Measurements from ENCODE around the gene ACIN1. TPM values are rescaled to one million over a fixed set of nuclear protein-coding genes. Genes with fewer than 3 reads are reported as not detected.

ACIN1 gene
- total RNA-seq, 3 donors from 2014 or later (not counting 1 experiment from before 2014, with no cell fraction given), result 321 to 395 (median 347) TPM

- no peak for ATAC-seq
- H3K9me3 ChIP-seq (ENCODE audit: control insufficient read depth, insufficient read depth, low read length), result no peaks in the 10 kb centered on the region
- Mint-ChIP-seq H3K4me3 (no peak overlapping the region), H3K9me3 (no peaks in the 10 kb centered on the region), H3K27ac (peak overlapping the region; percentile 14 to 53), H3K4me1 (peaks cover under 1 to 6% of the 10 kb centered on the region in 2 donors), H3K36me3 (peaks cover 31% of the 10 kb centered on the region), H3K27me3 (ENCODE audit: low read depth in 2 of 2) (no peaks in the 10 kb centered on the region)
- H3K36me3 ChIP-seq (ENCODE audit: control insufficient read depth, insufficient read depth, low read length), result peaks cover 84% of the 10 kb centered on the region
- H3K4me3 ChIP-seq (ENCODE audit: low read length), result no peak overlapping the region
- intact Hi-C loops (cut with micrococcal nuclease), result no loop called here
- TF ChIP-seq CTCF (IDR thresholded peaks at IDR 0.05), result no peak
- no peak overlapping the region for H3K27ac ChIP-seq (ENCODE audit: low read length)
- no peak for DNase-seq
- H3K4me1 ChIP-seq (ENCODE audit: control insufficient read depth, insufficient read depth, low read length), result no peaks in the 10 kb centered on the region
- H3K27me3 ChIP-seq (ENCODE audit: control insufficient read depth, insufficient read depth, low read length), result no peaks in the 10 kb centered on the region
- 90% methylated on average over 1 of the region's 1 CpG for WGBS (ENCODE audit: insufficient coverage)
Measured at GRCh38 chr14:23080474-23080873, 14.5 kb downstream of the ACIN1 start.

- WGBS (ENCODE audit: insufficient coverage), result 98% methylated on average over 2 of the region's 2 CpGs
- ATAC-seq (no peak), DNase-seq (no peak)
- no peak overlapping the region for H3K4me3 ChIP-seq (ENCODE audit: low read length)
- H3K9me3 Mint-ChIP-seq, result no peaks in the 10 kb centered on the region
- no peaks in the 10 kb centered on the region for H3K9me3 ChIP-seq (ENCODE audit: control insufficient read depth, insufficient read depth, low read length)
- peaks cover 29% of the 10 kb centered on the region for H3K36me3 Mint-ChIP-seq
- H3K4me1 Mint-ChIP-seq, result peaks cover 0 to 5% of the 10 kb centered on the region in 2 donors
- intact Hi-C loops (cut with micrococcal nuclease), result no loop called here
- TF ChIP-seq CTCF (IDR thresholded peaks at IDR 0.05), result no peak
- no peak overlapping the region for H3K4me3 Mint-ChIP-seq
- H3K27ac ChIP-seq (ENCODE audit: low read length), result no peak overlapping the region
- H3K27me3 Mint-ChIP-seq (ENCODE audit: low read depth in 2 of 2), result no peaks in the 10 kb centered on the region
- H3K36me3 ChIP-seq (ENCODE audit: control insufficient read depth, insufficient read depth, low read length), result peaks cover 83% of the 10 kb centered on the region
- H3K27ac Mint-ChIP-seq, result peak overlapping the region; percentile 14 to 53
- no peaks in the 10 kb centered on the region for H3K27me3 ChIP-seq (ENCODE audit: control insufficient read depth, insufficient read depth, low read length)
- no peaks in the 10 kb centered on the region for H3K4me1 ChIP-seq (ENCODE audit: control insufficient read depth, insufficient read depth, low read length)
Measured at GRCh38 chr14:23079716-23080115, 15.2 kb downstream of the ACIN1 start.

GRCh38 chr14:23078692-23079116 is 16.2 kb downstream of the ACIN1 start:
- H3K4me1 Mint-ChIP-seq, result peaks cover 0 to 5% of the 10 kb centered on the region in 2 donors
- no peaks in the 10 kb centered on the region for H3K27me3 ChIP-seq (ENCODE audit: control insufficient read depth, insufficient read depth, low read length)
- H3K9me3 ChIP-seq (ENCODE audit: control insufficient read depth, insufficient read depth, low read length), result no peaks in the 10 kb centered on the region
- no peak overlapping the region for H3K27ac ChIP-seq (ENCODE audit: low read length)
- H3K36me3 ChIP-seq (ENCODE audit: control insufficient read depth, insufficient read depth, low read length), result peaks cover 84% of the 10 kb centered on the region
- no peaks in the 10 kb centered on the region for H3K9me3 Mint-ChIP-seq
- intact Hi-C loops (cut with micrococcal nuclease), result no loop called here
- peaks cover 29% of the 10 kb centered on the region for H3K36me3 Mint-ChIP-seq
- no peak overlapping the region for H3K4me3 Mint-ChIP-seq
- no peak overlapping the region for H3K4me3 ChIP-seq (ENCODE audit: low read length)
- no peak for TF ChIP-seq CTCF (IDR thresholded peaks at IDR 0.05)
- H3K27me3 Mint-ChIP-seq (ENCODE audit: low read depth in 2 of 2), result no peaks in the 10 kb centered on the region
- ATAC-seq (peak in 1 of 3 donors; percentile 46), DNase-seq (no peak)
- peak overlapping the region in 1 of 2 donors; percentile 53 for H3K27ac Mint-ChIP-seq
- WGBS (ENCODE audit: insufficient coverage), result 77% methylated on average over 2 of the region's 2 CpGs
- no peaks in the 10 kb centered on the region for H3K4me1 ChIP-seq (ENCODE audit: control insufficient read depth, insufficient read depth, low read length)

- Mint-ChIP-seq H3K27me3 (ENCODE audit: low read depth in 2 of 2) (no peaks in the 10 kb centered on the region), H3K9me3 (no peaks in the 10 kb centered on the region), H3K4me3 (no peak overlapping the region), H3K36me3 (peaks cover 29% of the 10 kb centered on the region), H3K4me1 (peaks cover 0 to 5% of the 10 kb centered on the region in 2 donors), H3K27ac (no peak overlapping the region)
- H3K4me3 ChIP-seq (ENCODE audit: low read length), result no peak overlapping the region
- no peak overlapping the region for H3K27ac ChIP-seq (ENCODE audit: low read length)
- 96% methylated on average over 5 of the region's 5 CpGs for WGBS (ENCODE audit: insufficient coverage)
- no peaks in the 10 kb centered on the region for H3K9me3 ChIP-seq (ENCODE audit: control insufficient read depth, insufficient read depth, low read length)
- no peak for ATAC-seq
- H3K27me3 ChIP-seq (ENCODE audit: control insufficient read depth, insufficient read depth, low read length), result no peaks in the 10 kb centered on the region
- no peaks in the 10 kb centered on the region for H3K4me1 ChIP-seq (ENCODE audit: control insufficient read depth, insufficient read depth, low read length)
- H3K36me3 ChIP-seq (ENCODE audit: control insufficient read depth, insufficient read depth, low read length), result peaks cover 81% of the 10 kb centered on the region
- no peak for DNase-seq
- TF ChIP-seq CTCF (IDR thresholded peaks at IDR 0.05), result no peak
- intact Hi-C loops (cut with micrococcal nuclease), result no loop called here
Measured at GRCh38 chr14:23077962-23078361, 17.0 kb downstream of the ACIN1 start.
